ENCODE measurements around the gene DEPDC5.

DEPDC5 gene

DNA sequence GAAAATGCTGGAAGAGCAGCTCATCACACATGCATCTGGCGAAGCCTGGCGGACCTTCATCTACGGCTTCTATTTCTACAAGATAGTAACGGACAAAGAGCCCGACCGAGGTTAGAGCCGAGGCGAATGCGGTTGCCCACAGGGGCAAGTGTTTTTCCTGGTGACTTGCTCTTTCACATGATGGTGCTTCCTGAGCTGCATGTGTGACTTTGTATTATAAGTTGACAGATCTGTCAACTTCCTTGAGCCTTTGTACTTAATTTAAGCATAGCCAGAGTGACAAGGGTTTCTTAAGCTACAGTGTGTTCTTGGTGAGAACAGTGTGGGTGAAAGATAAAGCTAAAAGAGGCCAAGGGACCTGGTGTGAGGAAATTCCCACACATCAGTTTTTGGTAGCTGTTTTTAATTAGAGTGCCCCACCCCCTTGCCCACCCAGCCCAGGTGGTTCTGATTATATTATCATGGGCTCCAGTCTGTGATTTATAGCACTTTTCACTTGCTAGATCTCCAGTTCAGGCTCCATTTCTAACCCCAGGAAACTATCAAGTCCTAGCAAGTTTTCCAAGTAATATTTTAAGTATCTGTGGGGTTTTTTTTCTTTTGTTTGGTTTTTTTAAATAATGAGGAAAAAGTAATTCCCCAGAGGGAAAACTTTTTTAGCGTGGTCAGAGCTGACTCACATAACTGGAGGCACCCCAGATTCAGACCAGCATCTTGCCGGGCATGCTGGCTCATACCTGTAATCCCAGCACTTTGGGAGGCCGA, 122.5 kb downstream of the DEPDC5 start:
- no peak for DNase-seq (ENCODE audit: extremely low spot score)
- ChIA-PET CTCF (no interaction called here), POLR2A (interaction anchor here (0.6 kb wide), 1 partner anchor 203 kb away, joined by 3 read pairs; no protein-coding TSS in a partner anchor)
- TF ChIP-seq FOXM1 (IDR thresholded peaks at IDR 0.05; ENCODE audit: borderline replicate concordance) = no peak
- no peak for TF ChIP-seq NFRKB (IDR thresholded peaks at IDR 0.05)
- no peak for TF ChIP-seq HDGF (IDR thresholded peaks at IDR 0.05; ENCODE audit: borderline replicate concordance)

DNA sequence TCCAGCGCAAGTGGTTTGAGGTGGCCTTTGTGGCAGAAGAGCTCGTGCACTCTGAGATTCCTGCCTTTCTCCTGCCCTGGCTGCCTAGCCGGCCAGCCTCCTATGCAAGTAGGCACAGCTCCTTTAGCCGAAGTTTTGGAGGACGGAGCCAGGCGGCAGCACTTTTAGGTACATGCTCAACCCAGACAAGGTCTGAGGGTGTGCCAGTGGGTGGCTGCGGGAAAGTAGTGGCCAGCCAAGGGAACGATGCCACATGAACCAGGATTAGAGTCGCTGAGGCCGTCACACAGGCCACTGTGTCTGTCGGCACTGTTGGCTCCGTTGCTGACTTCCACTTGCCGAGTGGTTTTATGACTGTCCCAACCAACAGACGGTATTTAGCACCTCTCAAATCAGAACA, 125.8 kb downstream of the DEPDC5 start:
- ChIA-PET POLR2A (no interaction called here), CTCF (no interaction called here)
- no peak for DNase-seq (ENCODE audit: extremely low spot score)
- no peak for TF ChIP-seq FOXA1 (IDR thresholded peaks at IDR 0.05)
- no peak for TF ChIP-seq BHLHE40 (IDR thresholded peaks at IDR 0.05; ENCODE audit: borderline replicate concordance)
- no peak for TF ChIP-seq ELF4 (IDR thresholded peaks at IDR 0.05)
- no peak for TF ChIP-seq L3MBTL2 (conservative IDR thresholded peaks at IDR 0.05)
- TF ChIP-seq ZNF384 (IDR thresholded peaks at IDR 0.05) = no peak
- TF ChIP-seq SUZ12 (IDR thresholded peaks at IDR 0.05) = no peak
- TF ChIP-seq, protein P1, sequence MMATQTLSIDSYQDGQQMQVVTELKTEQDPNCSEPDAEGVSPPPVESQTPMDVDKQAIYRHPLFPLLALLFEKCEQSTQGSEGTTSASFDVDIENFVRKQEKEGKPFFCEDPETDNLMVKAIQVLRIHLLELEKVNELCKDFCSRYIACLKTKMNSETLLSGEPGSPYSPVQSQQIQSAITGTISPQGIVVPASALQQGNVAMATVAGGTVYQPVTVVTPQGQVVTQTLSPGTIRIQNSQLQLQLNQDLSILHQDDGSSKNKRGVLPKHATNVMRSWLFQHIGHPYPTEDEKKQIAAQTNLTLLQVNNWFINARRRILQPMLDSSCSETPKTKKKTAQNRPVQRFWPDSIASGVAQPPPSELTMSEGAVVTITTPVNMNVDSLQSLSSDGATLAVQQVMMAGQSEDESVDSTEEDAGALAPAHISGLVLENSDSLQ (IDR thresholded peaks at IDR 0.05) = no peak
- no peak for TF ChIP-seq HDGF (IDR thresholded peaks at IDR 0.05; ENCODE audit: borderline replicate concordance)
- TF ChIP-seq CTBP1 (IDR thresholded peaks at IDR 0.05; ENCODE audit: borderline replicate concordance) = no peak
- no peak for TF ChIP-seq NFRKB (IDR thresholded peaks at IDR 0.05)
- no peak for TF ChIP-seq TARDBP (IDR thresholded peaks at IDR 0.05)
- no peak for TF ChIP-seq SP1 (IDR thresholded peaks at IDR 0.05)
- no peak for TF ChIP-seq FOXM1 (IDR thresholded peaks at IDR 0.05; ENCODE audit: borderline replicate concordance)
- no peak for TF ChIP-seq LEF1 (IDR thresholded peaks at IDR 0.05; ENCODE audit: borderline replicate concordance)

DNA sequence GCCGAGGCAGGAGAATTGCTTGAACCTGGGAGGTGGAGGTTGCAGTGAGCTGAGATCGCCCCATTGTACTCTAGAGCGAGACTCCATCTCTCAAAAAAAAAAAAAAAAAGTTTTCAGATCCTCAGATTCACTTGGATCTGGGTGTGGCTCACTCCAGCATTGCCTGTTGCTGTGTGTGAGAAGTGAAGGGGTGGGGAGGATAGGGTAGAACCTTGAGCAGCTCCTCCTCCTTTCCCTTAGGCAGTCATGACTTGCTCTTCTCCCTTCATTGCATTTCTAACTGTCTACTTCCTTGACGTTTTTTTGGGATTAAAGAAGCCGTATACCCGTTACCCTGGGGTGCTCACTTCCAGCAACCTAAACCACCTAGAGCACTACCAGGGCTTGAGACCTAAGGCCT, 127.4 kb downstream of the DEPDC5 start:
- DNase-seq (ENCODE audit: extremely low spot score) = no peak
- ChIA-PET CTCF (interaction anchor here (1.1 kb wide), 1 partner anchor 89 kb away, joined by 3 read pairs; no protein-coding TSS in a partner anchor), POLR2A (no interaction called here)
- TF ChIP-seq L3MBTL2 (conservative IDR thresholded peaks at IDR 0.05) = no peak
- TF ChIP-seq TARDBP (IDR thresholded peaks at IDR 0.05) = no peak
- TF ChIP-seq NFRKB (IDR thresholded peaks at IDR 0.05) = no peak
- TF ChIP-seq ZNF384 (IDR thresholded peaks at IDR 0.05) = no peak
- TF ChIP-seq BHLHE40 (IDR thresholded peaks at IDR 0.05; ENCODE audit: borderline replicate concordance) = no peak
- no peak for TF ChIP-seq FOXA1 (IDR thresholded peaks at IDR 0.05)
- TF ChIP-seq, protein P1 (IDR thresholded peaks at IDR 0.05) = no peak
- TF ChIP-seq FOXM1 (IDR thresholded peaks at IDR 0.05; ENCODE audit: borderline replicate concordance) = no peak
- no peak for TF ChIP-seq ELF4 (IDR thresholded peaks at IDR 0.05)
- TF ChIP-seq HDGF (IDR thresholded peaks at IDR 0.05; ENCODE audit: borderline replicate concordance) = no peak
- no peak for TF ChIP-seq LEF1 (IDR thresholded peaks at IDR 0.05; ENCODE audit: borderline replicate concordance)
- no peak for TF ChIP-seq SP1 (IDR thresholded peaks at IDR 0.05)
- no peak for TF ChIP-seq ARNT (IDR thresholded peaks at IDR 0.05)

DNA sequence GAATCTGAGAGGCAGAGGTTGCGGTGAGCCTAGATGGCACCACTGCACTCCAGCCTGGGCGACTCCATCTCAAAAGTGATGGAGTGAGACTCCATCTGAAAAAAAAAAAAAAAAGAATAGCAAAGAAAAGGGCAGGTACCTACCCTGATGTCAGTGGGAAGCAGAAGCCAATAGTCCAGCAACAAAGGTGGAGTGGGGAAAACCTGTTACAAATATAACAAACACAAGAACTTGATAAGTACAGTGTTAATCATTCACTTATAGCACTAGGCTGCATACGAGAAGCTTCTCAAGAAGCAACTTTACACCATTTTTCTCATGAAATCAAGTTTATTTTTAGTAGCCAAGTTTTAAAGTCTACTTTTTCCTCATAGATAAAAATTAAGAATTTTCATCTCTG, 128.0 kb downstream of the DEPDC5 start:
- TF ChIP-seq CTBP1 (IDR thresholded peaks at IDR 0.05; ENCODE audit: borderline replicate concordance) (no peak), ELF4 (IDR thresholded peaks at IDR 0.05) (no peak), SUZ12 (IDR thresholded peaks at IDR 0.05) (no peak), NFRKB (IDR thresholded peaks at IDR 0.05) (no peak), SP1 (IDR thresholded peaks at IDR 0.05) (no peak)
- TF ChIP-seq, protein P1 (IDR thresholded peaks at IDR 0.05) = no peak
- ChIA-PET POLR2A (no interaction called here), CTCF (no interaction called here)
- DNase-seq (ENCODE audit: extremely low spot score) = no peak

DNA sequence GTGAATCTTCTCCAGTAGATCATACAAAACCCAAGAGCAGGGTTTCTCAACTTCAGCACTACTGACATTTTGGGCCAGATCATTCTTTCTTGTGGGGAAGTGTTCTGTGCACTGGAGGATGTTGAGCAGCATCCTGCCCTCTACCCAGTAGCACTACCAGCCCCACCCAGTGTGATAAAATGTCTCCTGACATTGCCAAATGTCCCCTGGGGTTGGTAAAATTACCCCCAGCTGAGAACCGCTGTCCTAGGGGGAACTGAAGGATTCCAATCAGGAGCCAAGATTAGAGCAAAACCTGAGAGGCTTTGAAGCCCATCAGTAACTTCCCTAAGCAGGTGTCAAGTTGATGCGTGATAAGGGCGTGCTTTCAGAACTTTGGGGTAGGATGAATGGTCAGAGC, 129.2 kb downstream of the DEPDC5 start:
- ChIA-PET POLR2A (no interaction called here), CTCF (no interaction called here)
- no peak for TF ChIP-seq SUZ12 (IDR thresholded peaks at IDR 0.05)
- TF ChIP-seq, protein P1 (IDR thresholded peaks at IDR 0.05) = no peak
- no peak for TF ChIP-seq L3MBTL2 (conservative IDR thresholded peaks at IDR 0.05)
- TF ChIP-seq FOXM1 (IDR thresholded peaks at IDR 0.05; ENCODE audit: borderline replicate concordance) = no peak
- TF ChIP-seq ARNT (IDR thresholded peaks at IDR 0.05) = no peak
- TF ChIP-seq BHLHE40 (IDR thresholded peaks at IDR 0.05; ENCODE audit: borderline replicate concordance) = no peak
- TF ChIP-seq HDGF (IDR thresholded peaks at IDR 0.05; ENCODE audit: borderline replicate concordance) = no peak
- no peak for TF ChIP-seq SP1 (IDR thresholded peaks at IDR 0.05)
- DNase-seq (ENCODE audit: extremely low spot score) = no peak

DNA sequence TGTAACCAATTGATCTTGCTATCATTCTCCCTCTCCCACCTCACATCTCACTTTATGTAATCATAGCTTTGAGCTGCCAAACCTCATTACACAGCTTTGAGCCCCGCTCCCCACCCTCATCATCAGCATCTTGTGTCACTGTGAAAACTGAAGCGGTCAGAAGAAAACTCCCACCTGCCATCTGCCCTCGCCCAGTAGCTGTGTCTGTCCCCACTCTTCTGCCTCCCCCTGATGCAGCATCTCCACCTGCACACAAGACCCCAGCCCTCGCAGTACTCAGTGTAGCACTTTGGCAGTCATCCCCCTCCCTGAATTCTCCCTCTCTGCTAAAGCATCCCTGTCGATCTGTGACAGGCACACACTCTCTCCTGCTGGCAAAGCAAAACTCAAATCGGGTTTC, 130.2 kb downstream of the DEPDC5 start:
- ChIA-PET POLR2A (no interaction called here), CTCF (no interaction called here)
- no peak for DNase-seq (ENCODE audit: extremely low spot score)
- TF ChIP-seq SUZ12 (IDR thresholded peaks at IDR 0.05) (no peak), FOXM1 (IDR thresholded peaks at IDR 0.05; ENCODE audit: borderline replicate concordance) (no peak), FOXA1 (IDR thresholded peaks at IDR 0.05) (no peak), BHLHE40 (IDR thresholded peaks at IDR 0.05; ENCODE audit: borderline replicate concordance) (no peak), ARNT (IDR thresholded peaks at IDR 0.05) (no peak), CTBP1 (IDR thresholded peaks at IDR 0.05; ENCODE audit: borderline replicate concordance) (no peak), SP1 (IDR thresholded peaks at IDR 0.05) (no peak)

All from HEK293T (cell line).